Activated CD8-positive, alpha-beta memory T cell treated with anti-CD3 and anti-CD28 coated beads, Interleukin-2, amount 50 U/mL, for 1 hour (primary cell): Measurements from ENCODE around the gene SHB.

Experiments used
- DNase-seq: peaks from one replicate; pipeline ENCODE4 v3.0.0-alpha.2; 2020; ENCODE audit errors: extremely low read depth

Gene SHB

GRCh38 chr9:38008168-38009034 is 60.6 kb downstream of the SHB start:
- no peak for DNase-seq

GRCh38 chr9:38007016-38007415 is 62.0 kb downstream of the SHB start:
- no peak for DNase-seq

- no peak for DNase-seq
Measured at GRCh38 chr9:38006163-38006562, 62.9 kb downstream of the SHB start.

- DNase-seq: no peak
Measured at GRCh38 chr9:38004809-38005560, 64.0 kb downstream of the SHB start.

GRCh38 chr9:38003946-38004808 is 64.8 kb downstream of the SHB start:
- no peak for DNase-seq

GRCh38 chr9:38003230-38003629 is 65.8 kb downstream of the SHB start:
- no peak for DNase-seq

GRCh38 chr9:38001430-38001829 is 67.6 kb downstream of the SHB start:
- no peak for DNase-seq

GRCh38 chr9:38000735-38001134 is 68.3 kb downstream of the SHB start:
- no peak for DNase-seq

GRCh38 chr9:38000332-38000731 is 68.7 kb downstream of the SHB start:
- DNase-seq: no peak

- no peak for DNase-seq
Measured at GRCh38 chr9:37999588-38000189, 69.3 kb downstream of the SHB start.

GRCh38 chr9:37998881-37999587 is 70.0 kb downstream of the SHB start:
- no peak for DNase-seq

- no peak for DNase-seq
Measured at GRCh38 chr9:37997636-37998374, 71.2 kb downstream of the SHB start.

GRCh38 chr9:37996819-37997217 is 72.2 kb downstream of the SHB start:
- no peak for DNase-seq

- no peak for DNase-seq
Measured at GRCh38 chr9:37995961-37996818, 72.8 kb downstream of the SHB start.

GRCh38 chr9:37995348-37995737 is 73.7 kb downstream of the SHB start:
- no peak for DNase-seq

- no peak for DNase-seq
Measured at GRCh38 chr9:37994639-37995347, 74.2 kb downstream of the SHB start.

- DNase-seq: no peak
Measured at GRCh38 chr9:37992924-37993349, 76.1 kb downstream of the SHB start.

GRCh38 chr9:37990404-37991015 is 78.5 kb downstream of the SHB start:
- no peak for DNase-seq
